ENCODE measurements around the gene TMEM182. TPM values are rescaled to one million over a fixed set of nuclear protein-coding genes. Genes with fewer than 3 reads are reported as not detected.

TMEM182 gene
- total RNA-seq, 1 donor from 2014 or later, result 4.2 TPM

- Mint-ChIP-seq H3K27ac (no peak overlapping the region), H3K27me3 (ENCODE audit: insufficient read depth, low read depth) (no peaks in the 10 kb centered on the region), H3K36me3 (peaks cover 38% of the 10 kb centered on the region), H3K4me1 (peaks cover 16% of the 10 kb centered on the region), H3K9me3 (peaks cover 32% of the 10 kb centered on the region), H3K4me3 (no peak overlapping the region)
- Histone ChIP-seq H3K27me3 (no peaks in the 10 kb centered on the region), H3K9me3 (ENCODE audit: low read depth) (no peaks in the 10 kb centered on the region), H3K9ac (no peak overlapping the region), H3K27ac (no peak overlapping the region), H3K79me2 (ENCODE audit: low read depth) (no peaks in the 10 kb centered on the region), H3K36me3 (peaks cover 10% of the 10 kb centered on the region), H3F3A (ENCODE audit: low read depth) (no peaks in the 10 kb centered on the region), H2AFZ (replicated peaks) (no peak overlapping the region), H3K4me1 (no peaks in the 10 kb centered on the region), H3K4me3 (no peak overlapping the region), H4K20me1 (ENCODE audit: low read depth) (no peaks in the 10 kb centered on the region), H3K4me2 (no peak overlapping the region)
- TF ChIP-seq EZH2phosphoT487 (IDR thresholded peaks at IDR 0.05) (no peak), CTCF (IDR thresholded peaks at IDR 0.05) (no peak), EZH2 (IDR thresholded peaks at IDR 0.05) (no peak)
- no peak for DNase-seq (ENCODE audit: low spot score)
Measured at GRCh38 chr2:102798181-102798580, 36.4 kb downstream of the TMEM182 start.

- H3K4me2 ChIP-seq, result no peak overlapping the region
- H3K27ac ChIP-seq, result no peak overlapping the region
- TF ChIP-seq EZH2phosphoT487 (IDR thresholded peaks at IDR 0.05) (no peak), CTCF (IDR thresholded peaks at IDR 0.05) (no peak), EZH2 (IDR thresholded peaks at IDR 0.05) (no peak)
- no peak overlapping the region for H3K9ac ChIP-seq
- peaks cover 34% of the 10 kb centered on the region for H3K9me3 Mint-ChIP-seq
- H3K36me3 Mint-ChIP-seq, result peaks cover 41% of the 10 kb centered on the region
- H2AFZ ChIP-seq (replicated peaks), result no peak overlapping the region
- peaks cover 5% of the 10 kb centered on the region for H3K4me1 Mint-ChIP-seq
- no peak overlapping the region for H3K4me3 ChIP-seq
- H3K79me2 ChIP-seq (ENCODE audit: low read depth), result no peaks in the 10 kb centered on the region
- H3K27me3 Mint-ChIP-seq (ENCODE audit: insufficient read depth, low read depth), result no peaks in the 10 kb centered on the region
- H3K4me1 ChIP-seq, result no peaks in the 10 kb centered on the region
- H3K4me3 Mint-ChIP-seq, result no peak overlapping the region
- H3K27me3 ChIP-seq, result no peaks in the 10 kb centered on the region
- H3K27ac Mint-ChIP-seq, result no peak overlapping the region
- H4K20me1 ChIP-seq (ENCODE audit: low read depth), result no peaks in the 10 kb centered on the region
- peaks cover 10% of the 10 kb centered on the region for H3K36me3 ChIP-seq
- no peaks in the 10 kb centered on the region for H3F3A ChIP-seq (ENCODE audit: low read depth)
- no peaks in the 10 kb centered on the region for H3K9me3 ChIP-seq (ENCODE audit: low read depth)
- peak; percentile 15 for DNase-seq (ENCODE audit: low spot score)
Measured at GRCh38 chr2:102801098-102801718, 39.4 kb downstream of the TMEM182 start.

- no peak overlapping the region for H3K27ac ChIP-seq
- no peaks in the 10 kb centered on the region for H3K9me3 ChIP-seq (ENCODE audit: low read depth)
- peaks cover 10% of the 10 kb centered on the region for H3K36me3 ChIP-seq
- H3F3A ChIP-seq (ENCODE audit: low read depth), result no peaks in the 10 kb centered on the region
- no peak overlapping the region for H3K4me3 ChIP-seq
- Mint-ChIP-seq H3K4me3 (no peak overlapping the region), H3K27ac (no peak overlapping the region), H3K27me3 (ENCODE audit: insufficient read depth, low read depth) (no peaks in the 10 kb centered on the region), H3K9me3 (peaks cover 34% of the 10 kb centered on the region), H3K36me3 (peaks cover 41% of the 10 kb centered on the region), H3K4me1 (no peaks in the 10 kb centered on the region)
- no peaks in the 10 kb centered on the region for H4K20me1 ChIP-seq (ENCODE audit: low read depth)
- no peak overlapping the region for H3K4me2 ChIP-seq
- no peaks in the 10 kb centered on the region for H3K79me2 ChIP-seq (ENCODE audit: low read depth)
- no peak overlapping the region for H2AFZ ChIP-seq (replicated peaks)
- DNase-seq (ENCODE audit: low spot score), result no peak
- no peaks in the 10 kb centered on the region for H3K27me3 ChIP-seq
- no peak overlapping the region for H3K9ac ChIP-seq
- H3K4me1 ChIP-seq, result no peaks in the 10 kb centered on the region
- TF ChIP-seq EZH2 (IDR thresholded peaks at IDR 0.05), result no peak
- TF ChIP-seq CTCF (IDR thresholded peaks at IDR 0.05), result no peak
- TF ChIP-seq EZH2phosphoT487 (IDR thresholded peaks at IDR 0.05), result no peak
Measured at GRCh38 chr2:102801858-102802699, 40.2 kb downstream of the TMEM182 start.

All from neural progenitor cell (in vitro differentiated cells).